Activated CD4-positive, alpha-beta T cell treated with anti-CD3 and anti-CD28 coated beads, Interleukin-2, amount 10 ng/mL, durations not matched to agents 24 days and 14 days (primary cell): ENCODE data around the gene NELFB. TPM values are rescaled to one million over a fixed set of nuclear protein-coding genes. Genes with fewer than 3 reads are reported as not detected.
A peak's percentile ranks its signal among the peaks of the same experiment; 100 is the strongest.

Source experiments
- DNase-seq: peaks from one replicate; pipeline ENCODE4 v3.0.0; 2022
- H3K27ac Mint-ChIP-seq: one replicate; pipeline ENCODE4 v1.8.0; 2022; ENCODE audit warnings: mild to moderate bottlenecking, mixed read lengths
- H3K27me3 Mint-ChIP-seq: one replicate; pipeline ENCODE4 v1.8.0; 2022; ENCODE audit warnings: mixed read lengths
- H3K36me3 Mint-ChIP-seq: one replicate; pipeline ENCODE4 v1.8.0; 2022; ENCODE audit warnings: low read depth, mild to moderate bottlenecking, mixed read lengths
- H3K4me1 Mint-ChIP-seq: one replicate; pipeline ENCODE4 v1.8.0; 2021; ENCODE audit warnings: mixed read lengths
- H3K4me3 Mint-ChIP-seq: one replicate; pipeline ENCODE4 v1.8.0; 2022; ENCODE audit warnings: mild to moderate bottlenecking, moderate library complexity, mixed read lengths
- H3K9me3 Mint-ChIP-seq: one replicate; pipeline ENCODE4 v1.8.0; 2021; ENCODE audit warnings: mixed read lengths
- intact Hi-C: fragments of 100-400 bp; cut with micrococcal nuclease; formaldehyde crosslinking; loops from one replicate; pipeline ENCODE4 v1.15.1; 2023
- total RNA-seq: library from RNA; stranded (reverse); gene quantifications from 2 replicates; pipeline ENCODE4 v1.2.3, GENCODE V29; 2022

Gene NELFB
- total RNA-seq, 1 donor from 2014 or later = 75.3 TPM

GRCh38 chr9:137219757-137220316, 35.3 kb upstream of the NELFB start:
- Mint-ChIP-seq H3K4me3 (peak overlapping the region; percentile 45), H3K4me1 (peaks cover 4% of the 10 kb centered on the region), H3K27me3 (no peaks in the 10 kb centered on the region), H3K36me3 (no peaks in the 10 kb centered on the region), H3K9me3 (no peaks in the 10 kb centered on the region), H3K27ac (no peak overlapping the region)
- no peak for DNase-seq
- intact Hi-C loops = no loop called here

- Mint-ChIP-seq H3K4me1 (peaks cover 4% of the 10 kb centered on the region), H3K27ac (peak overlapping the region; percentile 41), H3K4me3 (peak overlapping the region; percentile 74), H3K36me3 (no peaks in the 10 kb centered on the region), H3K27me3 (no peaks in the 10 kb centered on the region), H3K9me3 (no peaks in the 10 kb centered on the region)
- intact Hi-C loops = no loop called here
- no peak for DNase-seq
Measured at GRCh38 chr9:137220317-137221094, 34.6 kb upstream of the NELFB start.

- Mint-ChIP-seq H3K9me3 (no peaks in the 10 kb centered on the region), H3K36me3 (no peaks in the 10 kb centered on the region), H3K27ac (peak overlapping the region; percentile 41), H3K4me3 (peak overlapping the region; percentile 74), H3K4me1 (peaks cover 4% of the 10 kb centered on the region), H3K27me3 (no peaks in the 10 kb centered on the region)
- intact Hi-C loops = no loop called here
- DNase-seq = no peak
Measured at GRCh38 chr9:137221095-137221505, 34.0 kb upstream of the NELFB start.

- H3K4me3 Mint-ChIP-seq = no peak overlapping the region
- no peaks in the 10 kb centered on the region for H3K9me3 Mint-ChIP-seq
- peaks cover 4% of the 10 kb centered on the region for H3K4me1 Mint-ChIP-seq
- H3K36me3 Mint-ChIP-seq = no peaks in the 10 kb centered on the region
- H3K27me3 Mint-ChIP-seq = no peaks in the 10 kb centered on the region
- no peak overlapping the region for H3K27ac Mint-ChIP-seq
- no peak for DNase-seq
- intact Hi-C loops = loop anchor here (2.0 kb wide), 1 partner anchor 93 kb away; no protein-coding TSS in a partner anchor
Measured at GRCh38 chr9:137221506-137222111, 33.5 kb upstream of the NELFB start.

- peak; percentile 79 for DNase-seq
- Mint-ChIP-seq H3K27me3 (no peaks in the 10 kb centered on the region), H3K27ac (peak within 1 kb of the TSS; percentile 90), H3K36me3 (no peaks in the 10 kb centered on the region), H3K9me3 (no peaks in the 10 kb centered on the region), H3K4me3 (peak within 1 kb of the TSS; percentile 88), H3K4me1 (peaks cover 4% of the 10 kb centered on the region)
- intact Hi-C loops = loop anchor here (1.0 to 2.0 kb wide), 6 partner anchors 17 to 136 kb away; partner anchors contain the start of genes ANAPC2, MAN1B1, NDOR1 and SSNA1
Measured at GRCh38 chr9:137222190-137223077, 32.7 kb upstream of the NELFB start, which contains the start of gene RNF208. Gene RNF208, minus strand, starts transcription at chr9:137222240. Its CDS starts 1,028 bp downstream, at chr9:137221212.

GRCh38 chr9:137223078-137223970, 31.8 kb upstream of the NELFB start:
- H3K27ac Mint-ChIP-seq = peak overlapping the region; percentile 90
- peak; percentile 99 for DNase-seq
- no peaks in the 10 kb centered on the region for H3K36me3 Mint-ChIP-seq
- no peaks in the 10 kb centered on the region for H3K9me3 Mint-ChIP-seq
- peaks cover 6% of the 10 kb centered on the region for H3K4me1 Mint-ChIP-seq
- H3K4me3 Mint-ChIP-seq = peak overlapping the region; percentile 88
- H3K27me3 Mint-ChIP-seq = peaks cover 2% of the 10 kb centered on the region
- intact Hi-C loops = loop anchor here (1.0 to 2.0 kb wide), 6 partner anchors 18 to 137 kb away; partner anchors contain the start of genes ANAPC2, MAN1B1, NDOR1 and SSNA1

- Mint-ChIP-seq H3K27ac (peak within 1 kb of the TSS; percentile 90), H3K4me1 (peaks cover 6% of the 10 kb centered on the region), H3K9me3 (no peaks in the 10 kb centered on the region), H3K4me3 (peak within 1 kb of the TSS; percentile 88), H3K27me3 (peaks cover 2% of the 10 kb centered on the region), H3K36me3 (no peaks in the 10 kb centered on the region)
- intact Hi-C loops = no loop called here
- DNase-seq = peak; percentile 75
Measured at GRCh38 chr9:137224830-137225694, 30.1 kb upstream of the NELFB start, which contains the start of gene CYSRT1. Gene CYSRT1, plus strand, starts transcription at chr9:137225174. Its CDS starts 448 bp downstream, at chr9:137225622.

GRCh38 chr9:137225699-137226331, 29.3 kb upstream of the NELFB start:
- DNase-seq = no peak
- intact Hi-C loops = no loop called here
- peaks cover 2% of the 10 kb centered on the region for H3K27me3 Mint-ChIP-seq
- peaks cover 6% of the 10 kb centered on the region for H3K4me1 Mint-ChIP-seq
- H3K4me3 Mint-ChIP-seq = no peak overlapping the region
- H3K27ac Mint-ChIP-seq = no peak overlapping the region
- H3K9me3 Mint-ChIP-seq = no peaks in the 10 kb centered on the region
- H3K36me3 Mint-ChIP-seq = no peaks in the 10 kb centered on the region

GRCh38 chr9:137226338-137227053, 28.6 kb upstream of the NELFB start:
- no peak overlapping the region for H3K4me3 Mint-ChIP-seq
- no peaks in the 10 kb centered on the region for H3K36me3 Mint-ChIP-seq
- peaks cover 6% of the 10 kb centered on the region for H3K4me1 Mint-ChIP-seq
- no peaks in the 10 kb centered on the region for H3K9me3 Mint-ChIP-seq
- intact Hi-C loops = loop anchor here (1.0 kb wide), 1 partner anchor 108 kb away; no protein-coding TSS in a partner anchor
- peaks cover 2% of the 10 kb centered on the region for H3K27me3 Mint-ChIP-seq
- DNase-seq = no peak
- H3K27ac Mint-ChIP-seq = no peak overlapping the region

- H3K4me1 Mint-ChIP-seq = peaks cover 6% of the 10 kb centered on the region
- DNase-seq = peak; percentile 95
- intact Hi-C loops = loop anchor here (1.0 kb wide), 1 partner anchor 109 kb away; no protein-coding TSS in a partner anchor
- H3K27ac Mint-ChIP-seq = peak within 1 kb of the TSS; percentile 55
- H3K9me3 Mint-ChIP-seq = no peaks in the 10 kb centered on the region
- H3K36me3 Mint-ChIP-seq = no peaks in the 10 kb centered on the region
- H3K4me3 Mint-ChIP-seq = no peak within 1 kb of the TSS
- H3K27me3 Mint-ChIP-seq = peaks cover 2% of the 10 kb centered on the region
Measured at GRCh38 chr9:137227054-137227852, 27.9 kb upstream of the NELFB start, which contains the start of gene RNF224. Gene RNF224, plus strand, starts transcription at chr9:137227502. Its CDS starts 834 bp downstream, at chr9:137228336.
